Forelimb muscle (tissue), 1 donor: ENCODE data around the gene SLC16A9. TPM values are rescaled to one million over a fixed set of nuclear protein-coding genes. Genes with fewer than 3 reads are reported as not detected.

ENCODE experiments used
- DNase-seq: peaks from one replicate; pipeline ENCODE4 v3.0.0-alpha.2; 2013; ENCODE audit warnings: low read depth
- polyA plus RNA-seq: library from polyadenylated mRNA; unstranded; fragments of 120-200 nt; gene quantifications from one replicate; pipeline ENCODE4 v1.2.1, GENCODE V29; 2013; ENCODE audit not compliant: insufficient read length

Gene SLC16A9
- polyA plus RNA-seq, 1 donor: 3.3 TPM

GRCh38 chr10:59719374-59719773 is 9.7 kb upstream of the SLC16A9 start:
- DNase-seq: no peak

- no peak for DNase-seq
Observed at GRCh38 chr10:59718257-59718656, 8.6 kb upstream of the SLC16A9 start.

- DNase-seq: no peak
Observed at GRCh38 chr10:59713196-59713821, 3.7 kb upstream of the SLC16A9 start.

- DNase-seq: no peak
Observed at GRCh38 chr10:59711871-59712494, 2.3 kb upstream of the SLC16A9 start.

- DNase-seq: no peak
Observed at GRCh38 chr10:59708816-59709394, 745 bp downstream of the SLC16A9 start.

GRCh38 chr10:59706851-59707797 is 2.5 kb downstream of the SLC16A9 start:
- DNase-seq: no peak

GRCh38 chr10:59705931-59706330 is 3.7 kb downstream of the SLC16A9 start:
- DNase-seq: no peak

- no peak for DNase-seq
Observed at GRCh38 chr10:59704630-59705029, 5.0 kb downstream of the SLC16A9 start.

- no peak for DNase-seq
Observed at GRCh38 chr10:59702347-59702746, 7.3 kb downstream of the SLC16A9 start.

- no peak for DNase-seq
Observed at GRCh38 chr10:59700709-59701108, 8.9 kb downstream of the SLC16A9 start.

GRCh38 chr10:59698326-59698725 is 11.3 kb downstream of the SLC16A9 start:
- DNase-seq: no peak

GRCh38 chr10:59695637-59696036 is 14.0 kb downstream of the SLC16A9 start:
- no peak for DNase-seq

- no peak for DNase-seq
Observed at GRCh38 chr10:59694936-59695335, 14.7 kb downstream of the SLC16A9 start.

GRCh38 chr10:59692113-59692512 is 17.5 kb downstream of the SLC16A9 start:
- no peak for DNase-seq

- no peak for DNase-seq
Observed at GRCh38 chr10:59688921-59689351, 20.7 kb downstream of the SLC16A9 start.

GRCh38 chr10:59687657-59688056 is 22.0 kb downstream of the SLC16A9 start:
- DNase-seq: no peak

- DNase-seq: no peak
Observed at GRCh38 chr10:59684006-59684405, 25.6 kb downstream of the SLC16A9 start.

GRCh38 chr10:59682986-59683937 is 26.4 kb downstream of the SLC16A9 start:
- DNase-seq: no peak

GRCh38 chr10:59680199-59680598 is 29.5 kb downstream of the SLC16A9 start:
- DNase-seq: no peak

- DNase-seq: no peak
Observed at GRCh38 chr10:59678884-59679301, 30.8 kb downstream of the SLC16A9 start.

- DNase-seq: no peak
Observed at GRCh38 chr10:59677253-59677831, 32.3 kb downstream of the SLC16A9 start.
